Measurements from ENCODE around the gene CPZ.

CPZ gene

GRCh38 chr4:8595237-8596087 is 2.9 kb downstream of the CPZ start:
- no peak for DNase-seq (ENCODE audit: low read depth)

DNA sequence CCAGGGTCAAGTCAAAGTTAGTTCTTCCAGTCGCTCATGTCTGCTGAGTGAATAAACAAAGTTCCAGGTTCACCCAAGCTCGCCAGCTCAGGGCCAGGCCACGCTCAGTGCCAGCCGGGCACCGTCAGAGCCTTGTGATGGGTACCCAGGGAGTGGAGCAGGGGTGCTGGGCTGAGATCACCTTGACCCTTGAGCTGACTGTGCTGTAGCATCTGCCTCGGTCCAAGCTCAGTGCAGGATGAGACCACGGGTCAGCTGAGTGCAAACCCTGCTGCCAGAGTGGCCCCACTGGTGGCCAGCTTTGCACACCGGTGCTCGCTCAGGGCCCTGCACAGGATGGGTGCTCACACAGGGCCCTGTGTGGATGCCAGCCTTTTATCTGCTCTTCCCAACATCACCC is 4.3 kb downstream of the CPZ start:
- no peak for DNase-seq (ENCODE audit: low read depth)

DNA sequence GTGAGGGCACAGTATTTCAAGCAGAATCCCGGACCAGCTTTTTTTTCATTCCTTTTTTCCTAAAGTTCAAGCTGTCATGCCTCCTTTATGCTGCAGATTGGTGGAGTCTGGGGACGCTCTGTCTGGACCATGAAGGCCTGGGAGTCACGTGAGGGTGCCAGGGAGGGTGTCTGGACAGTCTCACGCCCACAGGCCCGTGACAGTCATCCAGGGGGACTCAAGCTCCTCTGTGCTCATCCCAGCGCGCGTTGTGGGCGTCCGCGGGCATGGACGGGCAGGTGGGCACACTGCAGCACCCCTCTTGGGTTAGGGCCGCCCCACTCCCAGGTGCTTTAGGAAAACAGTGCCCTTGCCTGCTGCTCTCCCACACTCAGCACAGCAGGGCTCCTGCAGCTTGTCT is 4.8 kb downstream of the CPZ start:
- DNase-seq (ENCODE audit: low read depth) = no peak

DNA sequence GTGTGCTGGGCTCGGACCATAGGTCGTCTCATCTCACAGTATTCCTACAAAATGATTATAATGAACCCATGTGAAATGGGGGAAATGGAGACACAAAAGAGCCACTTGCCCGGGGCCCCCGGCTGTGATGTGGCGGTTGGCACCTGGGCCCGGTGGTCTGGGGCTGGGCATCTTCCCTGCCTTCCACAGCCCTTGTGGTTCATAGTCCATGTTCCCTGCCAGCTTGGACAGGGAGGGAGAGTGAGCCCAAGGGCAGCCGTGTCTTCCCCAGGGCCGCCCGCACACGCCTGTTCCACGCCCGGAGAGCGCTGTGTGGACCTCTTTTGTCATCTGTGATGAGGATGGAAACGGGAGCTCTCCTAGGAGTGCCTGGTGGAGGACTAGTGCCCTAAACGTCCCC is 5.2 kb downstream of the CPZ start:
- no peak for DNase-seq (ENCODE audit: low read depth)

GRCh38 chr4:8598391-8599090 is 6.0 kb downstream of the CPZ start:
- DNase-seq (ENCODE audit: low read depth) = no peak

- DNase-seq (ENCODE audit: low read depth) = no peak
Measured at GRCh38 chr4:8599091-8599460, 6.5 kb downstream of the CPZ start.

GRCh38 chr4:8599657-8600056 is 7.1 kb downstream of the CPZ start:
- DNase-seq (ENCODE audit: low read depth) = no peak

GRCh38 chr4:8600266-8600665 is 7.7 kb downstream of the CPZ start:
- DNase-seq (ENCODE audit: low read depth) = no peak

GRCh38 chr4:8600686-8601085 is 8.1 kb downstream of the CPZ start:
- no peak for DNase-seq (ENCODE audit: low read depth)

DNA sequence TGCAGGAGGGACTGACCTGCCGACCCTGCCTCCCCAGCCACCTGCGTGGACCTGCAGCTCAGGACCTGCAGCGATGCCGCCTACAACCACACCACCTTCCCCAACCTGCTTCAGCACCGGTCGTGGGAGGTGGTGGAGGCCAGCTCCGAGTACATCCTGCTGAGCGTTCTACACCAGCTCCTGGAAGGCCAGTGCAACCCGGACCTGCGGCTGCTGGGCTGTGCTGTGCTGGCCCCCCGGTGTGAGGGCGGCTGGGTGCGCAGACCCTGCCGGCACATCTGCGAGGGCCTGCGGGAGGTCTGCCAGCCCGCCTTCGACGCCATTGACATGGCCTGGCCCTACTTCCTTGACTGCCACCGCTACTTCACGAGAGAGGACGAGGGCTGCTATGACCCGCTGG is 8.5 kb downstream of the CPZ start:
- DNase-seq (ENCODE audit: low read depth) = no peak

GRCh38 chr4:8601556-8601955 is 9.0 kb downstream of the CPZ start:
- DNase-seq (ENCODE audit: low read depth) = no peak

GRCh38 chr4:8602686-8603430 is 10.3 kb downstream of the CPZ start:
- DNase-seq (ENCODE audit: low read depth) = no peak

DNA sequence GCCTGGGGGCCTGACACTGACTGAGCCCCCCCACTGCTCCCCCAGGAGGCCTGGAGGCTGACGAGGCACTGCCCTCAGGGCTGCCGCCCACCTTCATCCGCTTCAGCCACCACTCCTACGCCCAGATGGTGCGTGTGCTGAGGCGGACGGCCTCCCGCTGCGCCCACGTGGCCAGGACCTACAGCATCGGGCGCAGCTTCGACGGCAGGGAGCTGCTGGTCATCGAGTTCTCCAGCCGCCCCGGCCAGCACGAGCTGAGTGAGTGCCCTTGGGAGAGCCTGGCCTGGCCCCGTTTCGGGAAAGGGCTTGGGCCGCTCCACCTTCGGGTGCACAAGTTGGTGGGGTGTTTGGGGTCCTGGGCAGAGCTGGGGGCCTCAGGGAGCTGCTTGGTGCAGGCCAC is 11.4 kb downstream of the CPZ start:
- no peak for DNase-seq (ENCODE audit: low read depth)

DNA sequence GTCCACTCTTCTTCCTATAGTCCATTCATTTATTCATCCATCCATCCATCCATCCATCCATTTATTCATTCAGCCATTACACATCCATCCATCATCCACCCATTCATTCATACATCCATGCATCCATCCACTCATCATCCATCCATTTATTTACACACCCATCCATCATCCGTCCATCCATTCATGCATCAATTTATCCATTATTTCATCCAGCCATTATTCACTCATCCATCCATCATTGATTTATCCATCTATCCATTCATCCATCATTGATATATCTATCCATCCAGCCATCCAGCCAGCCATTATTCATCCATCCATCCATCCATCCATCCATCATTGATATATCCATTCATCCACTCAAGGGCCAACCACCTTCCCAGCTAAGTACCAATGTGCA is 12.7 kb downstream of the CPZ start:
- DNase-seq (ENCODE audit: low read depth) = no peak

GRCh38 chr4:8606476-8606875 is 13.9 kb downstream of the CPZ start:
- no peak for DNase-seq (ENCODE audit: low read depth)

DNA sequence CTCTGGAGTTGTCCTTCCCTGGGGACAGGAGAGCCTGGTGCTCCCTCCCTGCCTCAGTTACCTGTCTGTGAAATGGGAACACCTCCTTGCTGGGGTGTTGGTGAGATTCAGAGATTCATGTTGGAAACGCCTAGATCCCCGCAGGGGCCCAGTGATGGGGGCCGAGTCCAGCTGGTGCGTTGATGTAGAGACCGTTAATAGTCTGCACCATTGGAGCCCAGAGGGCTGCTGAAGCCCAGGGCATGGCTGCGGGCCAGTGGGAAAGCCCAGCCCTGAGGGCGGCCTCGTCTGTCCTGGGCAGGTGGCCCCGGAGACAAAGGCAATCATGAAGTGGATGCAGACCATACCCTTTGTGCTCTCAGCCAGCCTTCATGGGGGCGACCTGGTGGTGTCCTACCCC is 14.4 kb downstream of the CPZ start:
- DNase-seq (ENCODE audit: low read depth) = no peak

- no peak for DNase-seq (ENCODE audit: low read depth)
Measured at GRCh38 chr4:8607603-8608481, 15.3 kb downstream of the CPZ start.

DNA sequence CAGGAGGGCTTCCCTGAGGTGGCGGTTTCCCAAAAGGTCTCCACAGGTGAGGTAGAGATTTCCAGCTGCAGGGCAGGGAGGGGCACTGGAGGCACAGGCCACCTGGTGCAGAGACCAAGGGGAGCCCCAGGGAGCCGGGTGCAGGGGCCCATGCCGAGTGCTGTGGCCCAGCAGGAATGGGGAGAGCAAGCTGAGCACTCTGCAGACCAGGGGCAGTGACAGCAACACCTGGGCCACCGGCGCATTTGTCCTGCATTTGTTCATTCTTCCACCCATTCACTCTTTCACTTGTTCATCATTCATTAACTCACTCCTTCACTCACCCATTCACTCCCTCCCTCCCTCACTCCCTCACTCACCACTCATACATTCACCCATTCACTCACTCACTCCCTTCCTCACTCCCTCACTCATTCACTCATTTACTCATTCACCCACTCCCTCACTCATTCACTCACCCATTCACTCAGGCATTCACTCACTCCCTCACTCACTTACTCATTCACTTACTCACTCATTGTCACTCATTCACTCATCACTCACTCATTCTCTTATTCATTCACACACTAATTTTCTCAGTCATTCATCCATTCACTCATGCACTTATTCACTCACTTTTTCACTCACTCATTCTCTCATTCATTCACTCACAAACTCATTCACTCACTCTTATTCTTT is 16.3 kb downstream of the CPZ start:
- DNase-seq (ENCODE audit: low read depth) = no peak

GRCh38 chr4:8609406-8609805 is 16.8 kb downstream of the CPZ start:
- DNase-seq (ENCODE audit: low read depth) = no peak

DNA sequence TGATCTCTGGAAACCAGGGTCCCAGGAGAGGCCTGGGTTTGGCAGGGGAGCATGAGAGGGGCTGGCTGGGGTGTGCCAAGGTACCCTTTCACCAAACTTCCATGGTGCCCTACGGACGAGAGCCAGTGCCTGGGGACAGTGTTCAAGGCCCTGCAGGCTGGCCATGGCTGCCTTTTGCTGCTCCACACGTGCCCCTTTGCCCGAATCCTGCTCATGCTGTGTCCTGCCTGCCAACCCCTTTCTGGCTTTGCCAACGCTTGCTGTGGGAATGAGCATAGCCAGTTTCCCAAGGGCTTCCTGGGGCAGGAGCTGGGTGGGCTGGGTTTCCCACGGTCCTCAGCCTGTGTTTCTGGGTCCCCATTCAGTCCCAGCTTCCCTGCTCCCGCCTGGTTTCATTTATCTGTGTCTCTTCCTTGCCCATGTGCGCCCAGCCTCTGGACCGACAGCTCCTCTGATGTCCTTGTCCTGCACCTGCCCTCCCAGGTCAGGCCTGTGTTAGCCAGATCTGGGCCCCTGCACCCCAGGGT is 17.3 kb downstream of the CPZ start:
- DNase-seq (ENCODE audit: low read depth) = no peak

All from HS-27A (cell line).